SK-N-SH (cell line): ENCODE results near the gene SLC2A8.

Experiments
- EP300 ChIP-seq, 2 experiments: IDR thresholded peaks; 2 replicates each; pipeline versions ENCODE4 v1.4.0 to v1.6.1; 2012; ENCODE audit warnings: borderline replicate concordance in 1 of 2, low read depth in 1 of 2, low read length in 1 of 2
- NRF1 ChIP-seq: IDR thresholded peaks from 2 replicates; pipeline ENCODE4 v1.6.1; 2012; ENCODE audit warnings: low read depth, mild to moderate bottlenecking, low read length
- RCOR1 ChIP-seq: fragments of 150-350 bp; IDR thresholded peaks from 2 replicates; pipeline ENCODE4 v1.6.1; 2017; ENCODE audit warnings: antibody characterized with exemption, low read length
- TF ChIP-seq, protein P1 (sequence below): fragments of 200-600 bp; sonication (generic); IDR thresholded peaks from 2 replicates; pipeline ENCODE4 v1.6.1; 2017; ENCODE audit warnings: antibody characterized with exemption, mild to moderate bottlenecking, moderate library complexity
- TF ChIP-seq, protein P2 (sequence below): fragments of 150-350 bp; IDR thresholded peaks from 2 replicates; pipeline ENCODE4 v1.6.1; 2017; ENCODE audit warnings: antibody characterized with exemption, low read length, low read depth, borderline replicate concordance

DNA sequence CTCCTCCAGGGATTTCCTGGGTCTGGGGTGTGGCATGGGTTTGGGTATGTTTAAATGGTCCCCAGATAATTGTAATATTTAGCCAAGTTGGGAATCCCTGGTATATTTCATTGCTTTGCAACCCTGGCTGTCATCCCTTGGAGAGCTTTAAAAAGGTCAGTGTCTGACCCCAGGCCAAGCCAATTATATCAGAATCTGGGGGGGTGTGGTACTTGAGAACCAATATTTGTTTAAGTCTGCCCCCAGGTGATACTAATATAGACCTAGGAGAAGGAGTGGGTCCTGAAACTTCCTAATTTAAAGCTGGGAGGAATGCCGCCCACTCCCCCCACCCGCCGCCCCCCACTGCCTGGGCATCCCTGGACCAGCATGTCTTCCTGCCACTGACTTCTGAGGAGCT is 38.2 kb upstream of the SLC2A8 start:
- TF ChIP-seq, protein P1, sequence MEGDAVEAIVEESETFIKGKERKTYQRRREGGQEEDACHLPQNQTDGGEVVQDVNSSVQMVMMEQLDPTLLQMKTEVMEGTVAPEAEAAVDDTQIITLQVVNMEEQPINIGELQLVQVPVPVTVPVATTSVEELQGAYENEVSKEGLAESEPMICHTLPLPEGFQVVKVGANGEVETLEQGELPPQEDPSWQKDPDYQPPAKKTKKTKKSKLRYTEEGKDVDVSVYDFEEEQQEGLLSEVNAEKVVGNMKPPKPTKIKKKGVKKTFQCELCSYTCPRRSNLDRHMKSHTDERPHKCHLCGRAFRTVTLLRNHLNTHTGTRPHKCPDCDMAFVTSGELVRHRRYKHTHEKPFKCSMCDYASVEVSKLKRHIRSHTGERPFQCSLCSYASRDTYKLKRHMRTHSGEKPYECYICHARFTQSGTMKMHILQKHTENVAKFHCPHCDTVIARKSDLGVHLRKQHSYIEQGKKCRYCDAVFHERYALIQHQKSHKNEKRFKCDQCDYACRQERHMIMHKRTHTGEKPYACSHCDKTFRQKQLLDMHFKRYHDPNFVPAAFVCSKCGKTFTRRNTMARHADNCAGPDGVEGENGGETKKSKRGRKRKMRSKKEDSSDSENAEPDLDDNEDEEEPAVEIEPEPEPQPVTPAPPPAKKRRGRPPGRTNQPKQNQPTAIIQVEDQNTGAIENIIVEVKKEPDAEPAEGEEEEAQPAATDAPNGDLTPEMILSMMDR: no peak
- TF ChIP-seq EP300 (IDR thresholded peaks at IDR 0.05; ENCODE audit: borderline replicate concordance in 1 of 2, low read depth in 1 of 2, low read length in 1 of 2) (no peak), RCOR1 (no peak), NRF1 (no peak)
- TF ChIP-seq, protein P2, sequence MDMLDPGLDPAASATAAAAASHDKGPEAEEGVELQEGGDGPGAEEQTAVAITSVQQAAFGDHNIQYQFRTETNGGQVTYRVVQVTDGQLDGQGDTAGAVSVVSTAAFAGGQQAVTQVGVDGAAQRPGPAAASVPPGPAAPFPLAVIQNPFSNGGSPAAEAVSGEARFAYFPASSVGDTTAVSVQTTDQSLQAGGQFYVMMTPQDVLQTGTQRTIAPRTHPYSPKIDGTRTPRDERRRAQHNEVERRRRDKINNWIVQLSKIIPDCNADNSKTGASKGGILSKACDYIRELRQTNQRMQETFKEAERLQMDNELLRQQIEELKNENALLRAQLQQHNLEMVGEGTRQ: no peak
